Measurements from ENCODE around the gene SAMD11.

SAMD11 gene

DNA sequence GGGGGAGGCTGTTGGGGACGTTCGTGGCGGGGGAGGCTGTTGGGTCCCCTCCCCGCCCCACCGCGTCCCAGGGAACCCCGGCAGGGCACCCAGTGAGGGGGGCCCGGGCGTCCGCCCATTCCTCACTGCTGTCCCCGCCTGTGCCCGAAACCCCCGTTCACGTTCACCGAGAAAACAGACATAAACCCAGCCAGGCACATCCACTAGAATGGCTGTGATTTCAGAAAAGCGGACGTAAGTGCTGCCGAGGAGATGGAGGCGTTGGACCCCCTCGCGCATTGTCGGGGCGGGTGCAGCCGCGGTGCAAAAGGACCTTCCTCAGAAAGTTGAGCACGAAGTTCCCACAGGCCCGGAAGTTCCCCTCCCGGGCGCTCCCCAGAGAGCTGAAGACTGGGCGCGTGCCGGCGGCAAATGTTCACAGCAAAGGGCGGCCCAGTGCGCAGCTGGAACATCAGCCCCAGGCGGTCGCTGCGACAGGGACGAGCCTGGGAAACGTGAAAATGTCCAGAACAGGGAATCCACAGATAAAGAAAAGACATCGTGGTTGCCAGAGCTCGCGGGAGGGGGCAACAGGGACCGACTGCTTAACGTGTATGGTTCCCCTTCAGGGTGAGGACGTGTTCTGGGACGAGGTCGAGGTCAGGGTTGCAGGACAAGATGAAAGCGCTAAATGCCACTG lies 18.5 kb upstream of the SAMD11 start:
- no peak overlapping the region for H3K27ac ChIP-seq
- no peaks in the 10 kb centered on the region for H3K79me2 ChIP-seq (ENCODE audit: insufficient read depth, low read depth)
- no peaks in the 10 kb centered on the region for H4K20me1 ChIP-seq (ENCODE audit: insufficient read depth)
- no peak overlapping the region; the same call in 1 of the 2 replicates for H2AFZ ChIP-seq (ENCODE audit: low read depth)
- no peak overlapping the region for H3K4me2 ChIP-seq
- TF ChIP-seq, protein P1, sequence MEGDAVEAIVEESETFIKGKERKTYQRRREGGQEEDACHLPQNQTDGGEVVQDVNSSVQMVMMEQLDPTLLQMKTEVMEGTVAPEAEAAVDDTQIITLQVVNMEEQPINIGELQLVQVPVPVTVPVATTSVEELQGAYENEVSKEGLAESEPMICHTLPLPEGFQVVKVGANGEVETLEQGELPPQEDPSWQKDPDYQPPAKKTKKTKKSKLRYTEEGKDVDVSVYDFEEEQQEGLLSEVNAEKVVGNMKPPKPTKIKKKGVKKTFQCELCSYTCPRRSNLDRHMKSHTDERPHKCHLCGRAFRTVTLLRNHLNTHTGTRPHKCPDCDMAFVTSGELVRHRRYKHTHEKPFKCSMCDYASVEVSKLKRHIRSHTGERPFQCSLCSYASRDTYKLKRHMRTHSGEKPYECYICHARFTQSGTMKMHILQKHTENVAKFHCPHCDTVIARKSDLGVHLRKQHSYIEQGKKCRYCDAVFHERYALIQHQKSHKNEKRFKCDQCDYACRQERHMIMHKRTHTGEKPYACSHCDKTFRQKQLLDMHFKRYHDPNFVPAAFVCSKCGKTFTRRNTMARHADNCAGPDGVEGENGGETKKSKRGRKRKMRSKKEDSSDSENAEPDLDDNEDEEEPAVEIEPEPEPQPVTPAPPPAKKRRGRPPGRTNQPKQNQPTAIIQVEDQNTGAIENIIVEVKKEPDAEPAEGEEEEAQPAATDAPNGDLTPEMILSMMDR (conservative IDR thresholded peaks at IDR 0.05; ENCODE audit: low read depth, low read length) = no peak
- no peak overlapping the region for H3K9ac ChIP-seq
- H3K27me3 ChIP-seq (ENCODE audit: insufficient read depth, low read depth) = peaks cover 68% of the 10 kb centered on the region
- H3K4me1 ChIP-seq (ENCODE audit: low read depth, poor library complexity, severe bottlenecking) = peaks cover 1% of the 10 kb centered on the region
- no peak overlapping the region for H3K4me3 ChIP-seq (IDR thresholded peaks at IDR 0.05; ENCODE audit: insufficient read depth, low read depth, low read length)
- no peaks in the 10 kb centered on the region for H3K36me3 ChIP-seq (ENCODE audit: insufficient read depth)

DNA sequence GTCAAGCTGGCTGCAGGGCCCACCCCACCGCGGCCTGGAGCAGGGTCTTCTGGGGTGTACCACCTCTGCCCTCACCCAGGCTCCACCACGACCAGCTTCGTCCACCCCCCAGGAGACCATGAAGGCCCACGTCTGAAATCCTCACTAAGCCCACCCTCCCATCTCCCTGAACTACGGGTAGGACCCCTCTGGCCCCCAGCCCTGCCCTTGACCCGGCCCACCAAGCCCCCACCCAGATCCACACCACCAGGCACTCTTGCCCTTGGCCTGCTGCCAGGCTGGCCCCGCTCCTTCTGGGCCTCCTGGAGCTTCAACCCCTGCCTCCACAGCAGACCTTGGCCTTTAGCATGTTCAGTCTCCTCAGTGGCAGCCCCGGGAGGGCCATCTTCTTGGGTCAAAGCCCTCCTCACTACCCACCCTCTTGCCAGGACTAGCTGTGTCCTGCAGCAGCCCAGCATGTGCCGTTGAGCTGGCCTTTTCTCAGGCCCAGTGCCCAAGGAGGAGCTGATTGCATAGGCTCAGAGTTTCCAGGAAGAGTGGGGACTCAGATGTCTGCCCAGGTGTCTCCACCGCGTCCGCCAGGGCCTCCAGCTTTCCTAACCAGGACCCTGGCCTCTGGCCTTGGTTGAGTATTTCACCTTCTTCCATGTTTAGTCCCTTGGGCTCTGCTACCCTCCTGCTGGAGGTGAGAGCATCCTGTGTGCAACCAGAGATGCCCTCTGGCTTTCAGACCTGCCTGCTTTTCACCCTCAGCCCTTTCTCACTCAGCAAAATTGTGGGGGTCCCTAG lies 17.7 kb upstream of the SAMD11 start:
- Histone ChIP-seq H3K9ac (no peak overlapping the region), H2AFZ (ENCODE audit: low read depth) (no peak overlapping the region), H3K4me3 (IDR thresholded peaks at IDR 0.05; ENCODE audit: insufficient read depth, low read depth, low read length) (no peak overlapping the region), H3K79me2 (ENCODE audit: insufficient read depth, low read depth) (no peaks in the 10 kb centered on the region), H3K27ac (no peak overlapping the region), H3K27me3 (ENCODE audit: insufficient read depth, low read depth) (peaks cover 68% of the 10 kb centered on the region), H3K4me2 (no peak overlapping the region), H3K4me1 (ENCODE audit: low read depth, poor library complexity, severe bottlenecking) (peaks cover 8% of the 10 kb centered on the region), H3K36me3 (ENCODE audit: insufficient read depth) (no peaks in the 10 kb centered on the region), H4K20me1 (ENCODE audit: insufficient read depth) (no peaks in the 10 kb centered on the region)
- TF ChIP-seq, protein P1 (conservative IDR thresholded peaks at IDR 0.05; ENCODE audit: low read depth, low read length) = no peak

DNA sequence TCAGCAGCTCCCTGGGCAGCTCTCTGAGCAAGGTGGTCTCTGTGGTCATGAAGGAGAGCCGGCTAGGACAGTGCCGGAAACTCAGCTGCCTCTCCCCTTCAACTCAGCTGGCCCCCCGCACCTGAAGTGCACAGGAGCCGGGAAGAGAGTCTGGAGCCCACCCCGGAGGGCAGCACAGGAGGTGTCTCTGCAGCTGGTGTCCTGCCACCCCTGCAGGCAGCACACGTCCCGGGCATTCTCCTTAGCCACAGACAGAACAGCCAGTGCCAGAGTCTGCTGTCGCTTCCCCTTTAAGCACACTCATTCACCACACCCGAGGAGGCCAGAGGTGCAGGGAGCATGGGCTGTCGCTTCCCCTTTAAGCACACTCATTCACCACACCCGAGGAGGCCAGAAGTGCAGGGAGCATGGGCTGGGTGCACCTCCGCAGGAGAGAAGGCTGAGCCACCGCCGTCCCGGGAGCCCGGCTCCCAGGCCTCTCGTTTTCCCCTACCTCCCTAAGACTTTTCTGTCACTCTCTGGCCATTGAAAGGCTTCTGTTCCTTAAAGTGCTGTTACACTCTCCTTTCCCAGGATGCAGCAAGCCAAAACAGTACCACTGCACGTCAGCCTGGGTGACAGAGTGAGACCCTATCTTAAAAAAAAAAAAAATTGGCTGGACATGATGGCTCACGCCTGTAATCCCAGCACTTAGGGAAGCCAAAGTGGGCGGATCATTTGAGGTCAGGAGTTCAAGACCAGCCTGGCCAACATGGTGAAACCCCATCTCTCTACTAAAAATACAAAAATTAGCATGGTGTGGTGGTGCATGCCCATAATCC lies 16.9 kb upstream of the SAMD11 start:
- TF ChIP-seq, protein P1 (conservative IDR thresholded peaks at IDR 0.05; ENCODE audit: low read depth, low read length) = no peak
- Histone ChIP-seq H3K4me3 (IDR thresholded peaks at IDR 0.05; ENCODE audit: insufficient read depth, low read depth, low read length) (no peak overlapping the region), H2AFZ (ENCODE audit: low read depth) (no peak overlapping the region), H3K4me2 (no peak overlapping the region), H4K20me1 (ENCODE audit: insufficient read depth) (no peaks in the 10 kb centered on the region), H3K27me3 (ENCODE audit: insufficient read depth, low read depth) (peaks cover 67% of the 10 kb centered on the region), H3K36me3 (ENCODE audit: insufficient read depth) (no peaks in the 10 kb centered on the region), H3K9ac (no peak overlapping the region), H3K27ac (no peak overlapping the region), H3K4me1 (ENCODE audit: low read depth, poor library complexity, severe bottlenecking) (peaks cover 15% of the 10 kb centered on the region), H3K79me2 (ENCODE audit: insufficient read depth, low read depth) (no peaks in the 10 kb centered on the region)

DNA sequence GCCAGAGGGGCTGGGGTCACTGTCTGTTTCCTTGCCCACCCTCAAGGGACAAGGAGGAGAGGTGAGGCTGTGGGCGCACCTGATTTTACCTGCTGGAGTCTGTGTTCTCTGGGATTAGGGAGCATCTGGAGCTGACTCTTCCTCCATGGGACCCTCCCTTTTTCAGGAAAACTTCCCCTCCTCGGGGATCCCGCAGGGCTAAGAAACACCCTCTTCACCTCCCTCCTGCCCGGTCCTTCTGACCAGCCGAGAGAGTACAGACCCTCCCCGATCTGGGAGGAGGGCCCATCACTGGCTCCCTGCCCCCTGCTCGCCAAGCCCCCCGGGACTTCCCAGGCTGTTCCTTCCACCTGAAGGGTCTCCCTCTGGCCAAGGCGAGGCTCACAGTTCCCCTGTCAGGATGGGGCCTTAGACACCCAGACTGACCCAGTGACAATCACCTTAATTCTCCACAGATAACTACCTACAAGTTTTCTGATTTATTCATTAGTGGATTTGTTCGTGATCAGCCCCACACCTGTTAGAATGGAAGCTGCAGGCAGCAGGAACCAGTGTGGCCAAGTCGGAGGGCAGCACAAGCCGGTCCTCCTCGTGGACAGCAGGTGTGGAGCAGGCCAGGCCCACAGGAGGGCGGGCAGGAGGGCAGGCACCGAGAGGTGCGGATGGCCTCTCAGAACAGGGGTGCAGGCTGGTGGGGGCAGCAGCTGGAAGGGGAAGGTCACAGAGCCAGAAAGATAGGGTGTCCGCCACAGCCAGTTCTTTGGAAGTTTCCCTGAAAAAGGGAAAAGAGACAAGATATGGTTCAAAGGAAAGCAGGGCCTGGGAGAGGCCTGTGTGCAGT lies 15.9 kb upstream of the SAMD11 start:
- Histone ChIP-seq H3K27ac (no peak overlapping the region), H2AFZ (ENCODE audit: low read depth) (no peak overlapping the region), H3K79me2 (ENCODE audit: insufficient read depth, low read depth) (no peaks in the 10 kb centered on the region), H3K36me3 (ENCODE audit: insufficient read depth) (no peaks in the 10 kb centered on the region), H3K4me3 (IDR thresholded peaks at IDR 0.05; ENCODE audit: insufficient read depth, low read depth, low read length) (no peak overlapping the region), H4K20me1 (ENCODE audit: insufficient read depth) (no peaks in the 10 kb centered on the region), H3K4me2 (no peak overlapping the region), H3K4me1 (ENCODE audit: low read depth, poor library complexity, severe bottlenecking) (peaks cover 23% of the 10 kb centered on the region), H3K27me3 (ENCODE audit: insufficient read depth, low read depth) (peaks cover 71% of the 10 kb centered on the region), H3K9ac (no peak overlapping the region)
- TF ChIP-seq, protein P1 (conservative IDR thresholded peaks at IDR 0.05; ENCODE audit: low read depth, low read length) = no peak
